SIG-M5 treated with dmso at 0.1 percent for 504 hours (cell line): ENCODE data around the gene ZNFX1.

Source experiments
- DNase-seq: peaks from one replicate; lab custom pipeline; 2025; ENCODE audit not compliant: unreplicated experiment; lab: John Stamatoyannopoulos, UW

The ZNFX1 gene

GRCh38 chr20:49293122-49293521 lies 15.3 kb upstream of the ZNFX1 start:
- no peak for DNase-seq

GRCh38 chr20:49292010-49292409 lies 14.2 kb upstream of the ZNFX1 start:
- DNase-seq: no peak

- no peak for DNase-seq
Measured at GRCh38 chr20:49291200-49291599, 13.3 kb upstream of the ZNFX1 start.

GRCh38 chr20:49290608-49291191 lies 12.8 kb upstream of the ZNFX1 start:
- no peak for DNase-seq

- DNase-seq: peak; percentile 71
Measured at GRCh38 chr20:49288784-49289696, 11.2 kb upstream of the ZNFX1 start.

GRCh38 chr20:49288250-49288751 lies 10.4 kb upstream of the ZNFX1 start:
- DNase-seq: no peak

GRCh38 chr20:49287555-49288249 lies 9.8 kb upstream of the ZNFX1 start:
- DNase-seq: no peak

- DNase-seq: peak; percentile 78
Measured at GRCh38 chr20:49286689-49287551, 9.1 kb upstream of the ZNFX1 start.

GRCh38 chr20:49285813-49286494 lies 8.1 kb upstream of the ZNFX1 start:
- DNase-seq: no peak

- DNase-seq: no peak
Measured at GRCh38 chr20:49285233-49285668, 7.4 kb upstream of the ZNFX1 start.

- DNase-seq: no peak
Measured at GRCh38 chr20:49284818-49285217, 7.0 kb upstream of the ZNFX1 start.

- no peak for DNase-seq
Measured at GRCh38 chr20:49283703-49284625, 6.1 kb upstream of the ZNFX1 start.

GRCh38 chr20:49283176-49283702 lies 5.4 kb upstream of the ZNFX1 start:
- DNase-seq: no peak

- no peak for DNase-seq
Measured at GRCh38 chr20:49282584-49283171, 4.8 kb upstream of the ZNFX1 start.

- no peak for DNase-seq
Measured at GRCh38 chr20:49281913-49282467, 4.1 kb upstream of the ZNFX1 start.

- peak; percentile 98 for DNase-seq
Measured at GRCh38 chr20:49281059-49281912, 3.4 kb upstream of the ZNFX1 start.

GRCh38 chr20:49280463-49281058 lies 2.7 kb upstream of the ZNFX1 start:
- no peak for DNase-seq
